ENCODE measurements around the gene PRKCE. TPM values are rescaled to one million over a fixed set of nuclear protein-coding genes. Genes with fewer than 3 reads are reported as not detected.

PRKCE gene
- total RNA-seq, 2 experiments from 2014 or later, result 24.9 to 26.2 TPM

- DNase-seq (no peak), ATAC-seq (ENCODE audit: poor library complexity) (no peak)
- H3K4me3 ChIP-seq (ENCODE audit: low read length), result no peak overlapping the region
- Mint-ChIP-seq H3K9me3 (no peaks in the 10 kb centered on the region), H3K4me3 (no peak overlapping the region), H3K27ac (no peak overlapping the region), H3K27me3 (no peaks in the 10 kb centered on the region), H3K36me3 (ENCODE audit: low read depth) (no peaks in the 10 kb centered on the region), H3K4me1 (ENCODE audit: low read depth) (peaks cover 23% of the 10 kb centered on the region)
- H3K4me1 ChIP-seq (ENCODE audit: insufficient read depth, low read length), result no peaks in the 10 kb centered on the region
- POLR2A ChIA-PET, result no interaction called here
- no peaks in the 10 kb centered on the region for H3K27me3 ChIP-seq (ENCODE audit: control insufficient read depth in 1 of 2, insufficient read depth in 2 of 2, low read length in 2 of 2)
- no peak overlapping the region for H3K27ac ChIP-seq (ENCODE audit: low read depth in 1 of 2, low read length in 2 of 2)
- no peaks in the 10 kb centered on the region for H3K9me3 ChIP-seq (ENCODE audit: control insufficient read depth in 1 of 2, insufficient read depth in 1 of 2, low read length in 2 of 2)
- TF ChIP-seq, protein P1, sequence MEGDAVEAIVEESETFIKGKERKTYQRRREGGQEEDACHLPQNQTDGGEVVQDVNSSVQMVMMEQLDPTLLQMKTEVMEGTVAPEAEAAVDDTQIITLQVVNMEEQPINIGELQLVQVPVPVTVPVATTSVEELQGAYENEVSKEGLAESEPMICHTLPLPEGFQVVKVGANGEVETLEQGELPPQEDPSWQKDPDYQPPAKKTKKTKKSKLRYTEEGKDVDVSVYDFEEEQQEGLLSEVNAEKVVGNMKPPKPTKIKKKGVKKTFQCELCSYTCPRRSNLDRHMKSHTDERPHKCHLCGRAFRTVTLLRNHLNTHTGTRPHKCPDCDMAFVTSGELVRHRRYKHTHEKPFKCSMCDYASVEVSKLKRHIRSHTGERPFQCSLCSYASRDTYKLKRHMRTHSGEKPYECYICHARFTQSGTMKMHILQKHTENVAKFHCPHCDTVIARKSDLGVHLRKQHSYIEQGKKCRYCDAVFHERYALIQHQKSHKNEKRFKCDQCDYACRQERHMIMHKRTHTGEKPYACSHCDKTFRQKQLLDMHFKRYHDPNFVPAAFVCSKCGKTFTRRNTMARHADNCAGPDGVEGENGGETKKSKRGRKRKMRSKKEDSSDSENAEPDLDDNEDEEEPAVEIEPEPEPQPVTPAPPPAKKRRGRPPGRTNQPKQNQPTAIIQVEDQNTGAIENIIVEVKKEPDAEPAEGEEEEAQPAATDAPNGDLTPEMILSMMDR (IDR thresholded peaks at IDR 0.05), result no peak
- H3K36me3 ChIP-seq (ENCODE audit: insufficient read depth, low read length), result no peaks in the 10 kb centered on the region
- intact Hi-C loops (cut with DNase I, micrococcal nuclease), result no loop called here
- CTCF ChIA-PET, result no interaction called here
Observed at GRCh38 chr2:45823723-45824206, 172.3 kb downstream of the PRKCE start.

- peaks cover 4% of the 10 kb centered on the region for H3K36me3 Mint-ChIP-seq (ENCODE audit: low read depth)
- H3K27ac Mint-ChIP-seq, result no peak overlapping the region
- no peaks in the 10 kb centered on the region for H3K27me3 Mint-ChIP-seq
- ChIA-PET CTCF (interaction anchor here (0.6 kb wide), 1 partner anchor 980 kb away, joined by 3 read pairs; no protein-coding TSS in a partner anchor), POLR2A (no interaction called here)
- Histone ChIP-seq H3K4me3 (ENCODE audit: low read length) (no peak overlapping the region), H3K36me3 (ENCODE audit: insufficient read depth, low read length) (no peaks in the 10 kb centered on the region), H3K27me3 (ENCODE audit: control insufficient read depth in 1 of 2, insufficient read depth in 2 of 2, low read length in 2 of 2) (no peaks in the 10 kb centered on the region), H3K9me3 (ENCODE audit: control insufficient read depth in 1 of 2, insufficient read depth in 1 of 2, low read length in 2 of 2) (peaks cover 2 to 7% of the 10 kb centered on the region in 2 experiments), H3K27ac (ENCODE audit: low read depth in 1 of 2, low read length in 2 of 2) (no peak overlapping the region), H3K4me1 (ENCODE audit: insufficient read depth, low read length) (no peaks in the 10 kb centered on the region)
- H3K9me3 Mint-ChIP-seq, result peaks cover 1% of the 10 kb centered on the region
- no peak overlapping the region for H3K4me3 Mint-ChIP-seq
- peaks cover 23% of the 10 kb centered on the region for H3K4me1 Mint-ChIP-seq (ENCODE audit: low read depth)
- TF ChIP-seq, protein P1 (IDR thresholded peaks at IDR 0.05), result no peak
- DNase-seq, result no peak
- ATAC-seq (ENCODE audit: poor library complexity), result peak; percentile 26
- intact Hi-C loops (cut with DNase I, micrococcal nuclease), result no loop called here
Observed at GRCh38 chr2:45825001-45825651, 173.7 kb downstream of the PRKCE start.

GRCh38 chr2:45826460-45826859, 175.0 kb downstream of the PRKCE start:
- TF ChIP-seq, protein P1 (IDR thresholded peaks at IDR 0.05), result no peak

More at GRCh38 chr2:45826460-45826859, 175.0 kb downstream of the PRKCE start:
- Mint-ChIP-seq H3K9me3 (peaks cover 9% of the 10 kb centered on the region), H3K27ac (no peak overlapping the region), H3K36me3 (ENCODE audit: low read depth) (peaks cover 11% of the 10 kb centered on the region), H3K4me1 (ENCODE audit: low read depth) (peaks cover 23% of the 10 kb centered on the region), H3K27me3 (no peaks in the 10 kb centered on the region), H3K4me3 (no peak overlapping the region)
- no peaks in the 10 kb centered on the region for H3K27me3 ChIP-seq (ENCODE audit: control insufficient read depth in 1 of 2, insufficient read depth in 2 of 2, low read length in 2 of 2)
- CTCF ChIA-PET, result no interaction called here
- H3K36me3 ChIP-seq (ENCODE audit: insufficient read depth, low read length), result no peaks in the 10 kb centered on the region
- H3K27ac ChIP-seq (ENCODE audit: low read depth in 1 of 2, low read length in 2 of 2), result no peak overlapping the region
- ATAC-seq (ENCODE audit: poor library complexity) (no peak), DNase-seq (no peak)
- H3K4me1 ChIP-seq (ENCODE audit: insufficient read depth, low read length), result no peaks in the 10 kb centered on the region
- H3K4me3 ChIP-seq (ENCODE audit: low read length), result no peak overlapping the region
- peaks cover 7 to 13% of the 10 kb centered on the region in 2 experiments for H3K9me3 ChIP-seq (ENCODE audit: control insufficient read depth in 1 of 2, insufficient read depth in 1 of 2, low read length in 2 of 2)
- POLR2A ChIA-PET, result no interaction called here
- intact Hi-C loops (cut with DNase I, micrococcal nuclease), result no loop called here
